Fibroblast of skin of left biceps (primary cell): ENCODE measurements around the gene TMEM100.

Experiments
- DNase-seq, 2 experiments: peaks; one replicate each; pipeline ENCODE4 v3.0.0-alpha.2; 2013; ENCODE audit warnings: low read depth in 2 of 2

Gene TMEM100

GRCh38 chr17:55743103-55743679 is 20.5 kb upstream of the TMEM100 start:
- DNase-seq: no peak

DNA sequence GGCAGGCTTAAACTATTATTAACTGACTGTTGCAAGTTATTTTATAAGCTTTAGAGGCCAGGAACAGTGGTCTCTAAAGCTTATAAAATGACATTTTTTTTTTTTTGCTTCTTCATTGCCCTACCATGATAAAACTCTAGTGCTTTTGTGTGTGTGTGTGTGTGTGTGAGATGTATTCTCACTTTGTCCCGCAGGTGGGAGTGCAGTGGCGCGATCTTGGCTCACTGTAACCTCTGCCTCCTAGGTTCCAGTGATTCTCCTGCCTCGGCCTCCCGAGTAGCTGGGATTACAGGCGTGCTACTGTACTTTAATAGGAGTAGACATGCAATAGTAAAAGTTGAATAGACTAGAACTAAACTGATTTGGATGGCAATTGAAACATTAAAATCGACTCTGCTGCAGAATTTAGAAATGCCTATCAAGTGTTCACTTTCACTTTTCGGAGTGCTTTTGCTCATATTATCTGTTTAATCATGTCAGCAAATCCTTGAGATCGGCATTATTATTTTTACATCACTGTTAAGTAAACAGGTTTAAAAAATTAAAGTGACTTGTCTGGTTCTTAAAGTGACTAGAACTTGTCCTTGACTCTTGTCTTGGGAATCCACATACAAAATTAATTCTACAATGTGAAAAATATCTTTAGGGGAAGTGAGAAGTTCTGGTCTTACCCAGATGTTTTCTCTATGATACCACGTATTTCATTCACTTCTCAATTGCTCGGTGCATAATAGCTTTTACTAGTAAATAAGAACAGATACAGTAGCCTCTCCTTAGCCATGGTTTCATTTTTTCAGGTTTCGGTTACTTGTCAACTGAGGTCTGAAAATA is 19.8 kb upstream of the TMEM100 start:
- DNase-seq: no peak

DNA sequence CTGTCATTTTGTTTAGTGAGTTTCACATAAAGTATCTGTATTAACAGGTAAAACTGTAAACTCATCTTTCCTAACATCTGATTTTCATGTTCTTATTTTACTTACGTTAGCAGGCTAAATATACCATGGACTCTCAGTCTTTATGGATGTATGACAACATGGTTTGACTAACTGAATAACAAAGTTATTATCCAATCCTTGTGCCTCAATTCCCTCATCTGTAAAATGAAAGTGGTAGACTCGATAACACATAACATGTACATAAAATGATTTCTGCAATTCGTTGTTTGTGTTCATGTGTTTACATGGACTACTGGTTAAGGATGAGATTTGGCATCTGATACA is 18.7 kb upstream of the TMEM100 start:
- no peak for DNase-seq

DNA sequence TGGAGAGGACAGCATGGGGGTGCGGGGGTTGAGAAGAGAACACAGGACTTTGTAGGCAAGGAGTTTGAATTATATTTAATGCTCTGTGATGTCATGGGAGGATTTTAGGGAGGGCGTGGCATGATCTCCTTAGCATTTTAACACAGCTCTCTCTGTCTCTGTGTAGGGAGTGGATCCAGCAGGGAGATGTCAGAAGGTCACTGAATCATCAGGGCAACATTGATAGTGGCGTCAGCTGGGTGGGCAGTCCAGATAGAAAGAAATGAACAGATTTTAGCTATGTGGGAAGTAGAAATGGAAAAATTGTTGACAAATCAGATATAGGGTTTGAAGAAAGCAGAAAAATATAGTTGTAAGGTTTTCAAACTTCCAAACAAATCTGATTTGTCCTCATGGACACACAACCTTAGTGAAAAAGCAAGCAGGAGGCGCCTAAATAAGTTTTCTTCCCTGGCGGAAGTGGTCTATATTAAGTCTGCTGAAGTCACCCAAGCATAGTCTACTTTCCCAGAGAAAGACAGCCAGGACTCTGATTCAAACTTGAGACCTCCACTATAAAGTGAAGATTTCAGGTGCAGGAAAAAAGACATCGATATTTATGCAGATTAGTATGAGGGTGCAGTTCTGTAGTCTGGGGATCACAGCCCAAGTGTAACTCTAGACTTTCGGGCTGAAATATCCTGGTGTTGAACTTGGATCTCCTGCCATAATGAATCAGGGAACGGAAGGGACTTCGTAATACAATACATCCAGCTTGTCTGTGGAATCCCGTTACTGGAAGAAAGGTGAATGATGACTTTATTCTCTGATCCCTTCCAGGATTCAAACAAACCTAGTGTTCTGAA is 18.1 kb upstream of the TMEM100 start:
- no peak for DNase-seq

DNA sequence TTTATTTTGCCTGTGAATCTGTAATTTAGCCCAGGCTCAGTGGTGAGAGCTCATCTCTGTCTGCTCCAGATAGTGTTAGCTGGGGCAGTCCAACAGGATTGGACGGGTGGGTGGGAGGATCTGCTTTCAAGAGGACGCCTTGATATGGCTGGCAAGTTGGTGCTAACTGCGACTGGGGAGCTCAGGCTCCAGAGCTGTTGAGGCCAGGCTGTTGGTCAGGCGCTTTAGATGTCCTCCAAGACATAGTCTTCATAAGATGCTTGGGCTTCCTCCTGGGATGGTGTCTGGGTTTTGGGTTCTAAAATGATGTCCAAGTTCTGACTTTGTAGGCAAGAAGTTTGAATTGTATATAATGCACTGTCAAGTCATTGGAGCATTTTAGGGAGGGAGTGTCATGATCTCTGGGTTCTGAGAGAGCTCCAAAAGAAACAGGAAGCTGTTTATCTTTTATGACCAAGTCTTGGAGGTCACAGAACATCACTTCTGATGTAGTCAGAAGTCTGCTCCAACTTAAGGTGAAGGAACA is 15.4 kb upstream of the TMEM100 start:
- no peak for DNase-seq

DNA sequence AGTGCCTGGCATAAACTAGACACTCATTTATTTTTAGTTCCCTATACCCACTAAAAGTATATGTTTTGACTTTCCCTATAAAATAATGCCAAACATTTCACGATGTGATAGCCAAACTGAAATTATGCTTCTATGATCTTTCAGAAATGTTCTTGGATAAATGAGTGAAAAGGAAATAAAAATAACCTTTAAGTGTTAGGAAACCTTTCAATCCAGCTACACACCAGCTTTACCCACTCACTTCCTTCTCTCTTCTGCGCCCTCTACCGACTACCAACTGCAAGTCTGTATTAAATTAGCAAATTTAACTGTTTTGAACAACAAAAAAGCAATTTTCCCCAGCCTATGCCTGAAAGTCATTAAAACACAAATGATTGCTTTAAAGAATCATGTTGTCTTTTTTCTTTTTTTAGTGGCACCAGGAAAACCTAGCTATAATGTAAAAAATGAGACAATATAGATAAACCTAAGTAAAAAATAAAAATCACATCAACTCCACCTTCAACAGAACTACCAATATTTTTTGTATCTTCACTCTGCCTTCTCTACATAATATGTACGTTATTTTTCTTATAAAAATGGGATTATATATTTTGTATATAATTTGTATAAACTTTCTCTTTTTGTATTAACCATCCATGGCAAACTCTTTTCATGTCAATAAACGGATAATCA is 13.2 kb upstream of the TMEM100 start:
- DNase-seq: no peak

DNA sequence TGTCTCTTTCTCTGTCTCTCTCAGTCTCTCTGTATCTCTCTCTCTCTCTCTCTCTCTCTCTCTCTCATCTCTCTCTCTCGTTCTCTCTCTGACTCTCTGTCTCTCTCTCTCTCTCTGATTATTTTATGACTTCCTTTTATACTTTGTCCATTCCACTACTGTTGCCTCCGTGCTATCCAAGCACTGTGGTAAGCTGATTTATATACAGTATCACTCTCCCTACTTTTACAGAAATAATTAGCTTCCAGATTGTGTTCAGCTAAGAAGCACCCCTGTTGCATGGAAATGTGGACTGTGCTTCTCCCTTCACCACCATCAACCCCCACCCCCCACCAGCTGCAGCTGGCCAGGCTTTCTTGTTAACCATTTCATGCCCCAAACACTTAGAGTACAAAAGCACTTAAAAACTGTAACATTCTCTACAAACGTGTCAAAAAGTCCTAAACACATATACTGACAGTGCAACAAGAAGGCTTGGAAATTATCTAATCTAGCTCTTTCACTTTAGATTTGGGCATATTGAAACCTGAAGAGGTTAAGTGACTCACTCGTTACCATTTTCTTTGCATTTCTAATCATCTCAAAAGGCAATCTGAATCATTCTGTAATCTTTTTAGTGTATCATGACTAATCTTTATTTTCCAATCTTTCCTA is 11.6 kb upstream of the TMEM100 start:
- DNase-seq: no peak

- DNase-seq: no peak
These were observed 9.1 kb upstream of the TMEM100 start for GRCh38 chr17:55731586-55732250.

GRCh38 chr17:55730808-55731207 is 8.1 kb upstream of the TMEM100 start:
- no peak for DNase-seq

DNA sequence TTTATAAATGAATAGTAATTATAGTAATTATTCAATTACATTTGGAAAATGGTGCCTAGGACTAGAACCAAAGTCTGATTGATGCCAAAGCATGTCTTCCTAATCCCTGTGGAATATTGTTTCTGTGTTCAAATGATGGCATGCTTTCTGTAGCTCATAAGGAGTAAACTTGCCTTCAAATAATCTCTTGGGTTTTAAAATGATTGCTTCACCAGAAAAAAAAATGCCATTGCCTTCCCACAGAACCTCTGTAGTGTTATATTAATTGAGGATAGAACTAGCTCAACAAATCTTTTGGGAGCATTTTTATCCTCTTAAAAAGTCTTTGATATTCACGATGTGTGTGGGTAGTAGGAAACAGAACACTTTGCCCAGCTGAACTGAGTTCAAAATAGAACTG is 7.7 kb upstream of the TMEM100 start:
- no peak for DNase-seq

DNA sequence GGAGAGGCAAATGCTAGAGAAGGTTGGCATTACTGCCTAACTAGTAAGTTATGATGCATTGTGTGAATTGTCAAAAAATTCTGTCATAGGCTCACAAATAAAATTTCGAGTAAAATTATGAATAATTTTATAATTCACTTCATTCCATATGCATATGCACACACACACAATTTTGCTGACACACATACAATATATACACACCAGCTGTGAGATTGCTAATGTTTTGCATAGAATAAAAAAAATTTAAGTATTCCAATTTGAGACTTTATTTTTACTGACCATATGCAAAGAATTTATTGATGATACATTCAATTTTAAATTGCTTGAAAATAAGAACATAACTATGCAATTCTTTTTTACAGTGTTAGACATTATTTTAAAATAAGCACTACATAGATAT is 6.8 kb upstream of the TMEM100 start:
- DNase-seq: no peak

GRCh38 chr17:55728833-55729232 is 6.2 kb upstream of the TMEM100 start:
- no peak for DNase-seq

- no peak for DNase-seq
These were observed 5.7 kb upstream of the TMEM100 start for GRCh38 chr17:55728361-55728760.

- no peak for DNase-seq
These were observed 5.3 kb upstream of the TMEM100 start for GRCh38 chr17:55727920-55728319.

GRCh38 chr17:55727275-55727674 is 4.6 kb upstream of the TMEM100 start:
- no peak for DNase-seq

GRCh38 chr17:55726440-55726839 is 3.8 kb upstream of the TMEM100 start:
- peak; percentile 97 for DNase-seq

- DNase-seq: no peak
These were observed 804 bp upstream of the TMEM100 start for GRCh38 chr17:55723488-55723848.

DNA sequence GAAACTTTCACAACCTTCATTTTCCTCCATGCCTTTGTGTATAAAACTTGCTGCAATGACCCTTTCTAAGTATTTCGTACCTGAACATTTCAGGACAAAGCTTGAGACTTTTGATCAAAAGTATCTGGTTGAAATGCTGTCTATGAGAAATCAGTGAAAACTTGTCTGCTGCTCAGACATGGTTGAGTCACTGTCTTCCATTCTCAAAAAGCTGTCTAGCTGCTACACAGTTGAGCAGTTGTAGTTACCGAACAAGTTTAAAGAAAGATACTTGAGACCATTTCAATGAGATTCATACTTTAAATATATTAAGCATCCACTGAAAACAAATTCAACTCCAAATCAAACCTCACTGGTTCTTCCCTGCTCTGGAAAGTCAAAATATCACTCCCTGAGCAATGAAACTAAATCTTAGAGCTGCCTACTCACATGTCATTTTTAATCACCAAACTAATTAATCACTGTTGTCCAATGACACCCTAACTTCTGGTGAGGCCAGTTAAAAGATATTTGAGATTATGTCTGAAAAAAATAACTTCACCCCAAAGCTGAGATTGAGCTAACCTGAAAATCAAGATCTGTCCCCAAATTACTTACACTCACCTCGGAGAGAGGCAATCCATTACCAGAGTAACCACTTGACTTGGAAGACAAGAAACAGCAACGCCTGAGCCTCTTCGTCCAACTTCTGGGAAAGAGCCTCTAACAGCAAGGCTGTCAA is 488 bp downstream of the TMEM100 start:
- no peak for DNase-seq

DNA sequence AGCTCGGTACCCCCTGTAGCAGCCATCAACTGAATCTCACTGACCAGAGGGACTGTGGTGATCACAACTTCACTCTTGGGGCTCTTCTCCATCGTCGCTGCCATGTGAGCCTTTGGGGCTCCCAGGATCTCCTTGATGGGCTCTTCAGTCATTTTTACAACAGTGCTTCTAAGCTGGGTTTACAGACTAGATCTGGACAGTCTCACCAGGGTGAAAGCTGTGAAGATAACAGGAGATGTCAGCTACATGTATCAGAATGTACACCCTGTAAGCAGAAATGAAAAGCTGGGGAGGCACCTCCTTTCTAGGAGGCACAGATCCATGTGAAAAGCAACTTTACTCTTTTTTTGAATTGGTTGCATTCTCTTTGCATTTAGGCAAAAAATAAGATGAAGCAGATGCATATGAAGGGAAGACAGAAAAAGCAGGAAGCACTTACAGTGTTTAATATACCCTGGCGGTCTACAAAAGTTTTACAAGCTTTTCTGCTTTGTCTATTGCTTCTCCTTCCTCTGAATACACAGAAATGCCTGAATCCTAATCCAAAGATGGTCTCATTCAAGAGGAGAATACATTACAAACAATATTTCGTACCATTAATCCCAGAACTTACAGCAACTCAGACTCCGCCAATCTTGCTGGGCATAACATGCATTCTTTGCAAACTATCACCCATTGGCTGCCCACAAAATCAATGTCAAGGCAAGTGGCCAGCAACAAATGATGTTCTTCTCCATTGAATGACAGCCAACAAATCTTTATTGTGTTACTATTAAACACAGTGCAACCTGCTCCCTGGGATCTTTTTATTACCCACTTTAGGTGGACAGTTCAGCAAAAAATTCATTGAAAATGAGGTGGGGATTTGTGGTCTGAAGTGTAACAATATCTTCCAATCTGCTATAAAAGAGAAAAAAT is 1.5 kb downstream of the TMEM100 start:
- DNase-seq: no peak
